OCI-LY1 (cell line): ENCODE measurements around the gene ZNF705A.
"Not testable (repeated sequence)": the region's sequence is repeated elsewhere in the genome, so short reads cannot be mapped to it uniquely, and the experiment has no call there.

Experiments
- H2AFZ ChIP-seq: fragments of 200-600 bp; sonication (generic), shearing (Covaris generic); 2 replicates; pipeline ENCODE4 v1.6.0; 2014; ENCODE audit warnings: antibody characterized with exemption, mild to moderate bottlenecking, low read length
- H3F3A ChIP-seq: fragments of 200-600 bp; sonication (generic), shearing (Covaris generic); 2 replicates; pipeline ENCODE4 v1.6.0; 2014; ENCODE audit warnings: mild to moderate bottlenecking, antibody characterized with exemption, low read length, moderate library complexity; ENCODE audit not compliant: insufficient read depth
- H3K27ac ChIP-seq: fragments of 200-600 bp; sonication (generic); 2 replicates; pipeline ENCODE4 v1.5.1; 2014; ENCODE audit warnings: low read length, mixed run types, mild to moderate bottlenecking, low read depth; ENCODE audit not compliant: poor library complexity, severe bottlenecking
- H3K27me3 ChIP-seq: fragments of 200-600 bp; sonication (generic); 2 replicates; pipeline ENCODE4 v1.6.0; 2014; ENCODE audit warnings: antibody characterized with exemption, mild to moderate bottlenecking, low read length, moderate library complexity; ENCODE audit not compliant: insufficient read depth
- H3K36me3 ChIP-seq: fragments of 200-600 bp; sonication (generic); 2 replicates; pipeline ENCODE4 v1.6.1; 2014; ENCODE audit warnings: mild to moderate bottlenecking, antibody characterized with exemption, low read length, moderate library complexity, mixed read lengths; ENCODE audit not compliant: insufficient read depth
- H3K4me1 ChIP-seq: fragments of 200-600 bp; sonication (generic); 2 replicates; pipeline ENCODE4 v1.5.1; 2014; ENCODE audit warnings: mild to moderate bottlenecking, low read length, moderate library complexity; ENCODE audit not compliant: insufficient read depth, severe bottlenecking
- H3K4me2 ChIP-seq: fragments of 200-600 bp; sonication (generic), shearing (Covaris generic); 2 replicates; pipeline ENCODE4 v1.6.1; 2014; ENCODE audit warnings: low read length
- H3K4me3 ChIP-seq: fragments of 200-600 bp; sonication (generic); 2 replicates; pipeline ENCODE4 v1.5.1; 2014; ENCODE audit warnings: low read length, low read depth, mild to moderate bottlenecking, mixed read lengths; ENCODE audit not compliant: poor library complexity, severe bottlenecking
- H3K79me2 ChIP-seq: fragments of 200-600 bp; shearing (Covaris generic); 2 replicates; pipeline ENCODE4 v1.6.1; 2016; ENCODE audit warnings: mixed run types, low read length, mixed read lengths; ENCODE audit not compliant: insufficient read depth
- H3K9ac ChIP-seq: fragments of 200-600 bp; sonication (generic), shearing (Covaris generic); 2 replicates; pipeline ENCODE4 v1.6.1; 2014; ENCODE audit warnings: mild to moderate bottlenecking, low read length, mixed read lengths
- H3K9me2 ChIP-seq: fragments of 200-600 bp; sonication (generic), shearing (Covaris generic); 2 replicates; pipeline ENCODE4 v1.6.1; 2014; ENCODE audit warnings: low read depth, mild to moderate bottlenecking, low read length, mixed read lengths
- H3K9me3 ChIP-seq: fragments of 200-600 bp; shearing (Covaris generic); 2 replicates; pipeline ENCODE4 v1.6.1; 2014; ENCODE audit warnings: low read length, mixed read lengths
- H4K20me1 ChIP-seq: fragments of 200-600 bp; sonication (generic), shearing (Covaris generic); 2 replicates; pipeline ENCODE4 v1.6.0; 2016; ENCODE audit warnings: mild to moderate bottlenecking, low read length; ENCODE audit not compliant: insufficient read depth
- EZH2 ChIP-seq: fragments of 200-600 bp; sonication (generic), shearing (Covaris generic); IDR thresholded peaks from 2 replicates; pipeline ENCODE4 v1.8.0; 2017; ENCODE audit warnings: borderline replicate concordance, mixed run types, mild to moderate bottlenecking, antibody characterized with exemption, low read length, moderate library complexity, mixed read lengths
- TF ChIP-seq, protein P1 (sequence below): fragments of 200-600 bp; sonication (generic), shearing (Covaris generic); IDR thresholded peaks from 2 replicates; pipeline ENCODE4 v1.5.1; 2017; ENCODE audit warnings: mild to moderate bottlenecking, antibody characterized with exemption, low read length, moderate library complexity, mixed read lengths

Gene ZNF705A

GRCh38 chr12:8154526-8154925 is 2.3 kb upstream of the ZNF705A start:
- Histone ChIP-seq H3K9me3 (no peaks in the 10 kb centered on the region), H3K9me2 (no peaks in the 10 kb centered on the region), H3K27me3 (no peaks in the 10 kb centered on the region), H3K9ac (no peak overlapping the region), H3K27ac (no peak overlapping the region), H3K4me1 (no peaks in the 10 kb centered on the region), H3K79me2 (no peaks in the 10 kb centered on the region), H3K4me3 (no peak overlapping the region), H3K4me2 (no peak overlapping the region), H4K20me1 (no peaks in the 10 kb centered on the region), H3F3A (no peaks in the 10 kb centered on the region), H2AFZ (no peak overlapping the region), H3K36me3 (no peaks in the 10 kb centered on the region)
- TF ChIP-seq, protein P1, sequence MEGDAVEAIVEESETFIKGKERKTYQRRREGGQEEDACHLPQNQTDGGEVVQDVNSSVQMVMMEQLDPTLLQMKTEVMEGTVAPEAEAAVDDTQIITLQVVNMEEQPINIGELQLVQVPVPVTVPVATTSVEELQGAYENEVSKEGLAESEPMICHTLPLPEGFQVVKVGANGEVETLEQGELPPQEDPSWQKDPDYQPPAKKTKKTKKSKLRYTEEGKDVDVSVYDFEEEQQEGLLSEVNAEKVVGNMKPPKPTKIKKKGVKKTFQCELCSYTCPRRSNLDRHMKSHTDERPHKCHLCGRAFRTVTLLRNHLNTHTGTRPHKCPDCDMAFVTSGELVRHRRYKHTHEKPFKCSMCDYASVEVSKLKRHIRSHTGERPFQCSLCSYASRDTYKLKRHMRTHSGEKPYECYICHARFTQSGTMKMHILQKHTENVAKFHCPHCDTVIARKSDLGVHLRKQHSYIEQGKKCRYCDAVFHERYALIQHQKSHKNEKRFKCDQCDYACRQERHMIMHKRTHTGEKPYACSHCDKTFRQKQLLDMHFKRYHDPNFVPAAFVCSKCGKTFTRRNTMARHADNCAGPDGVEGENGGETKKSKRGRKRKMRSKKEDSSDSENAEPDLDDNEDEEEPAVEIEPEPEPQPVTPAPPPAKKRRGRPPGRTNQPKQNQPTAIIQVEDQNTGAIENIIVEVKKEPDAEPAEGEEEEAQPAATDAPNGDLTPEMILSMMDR, result no peak
- no peak for TF ChIP-seq EZH2

GRCh38 chr12:8156416-8156815 is 399 bp upstream of the ZNF705A start:
- no peaks in the 10 kb centered on the region for H4K20me1 ChIP-seq
- no peaks in the 10 kb centered on the region for H3K9me3 ChIP-seq
- no peak overlapping the region for H3K4me3 ChIP-seq
- TF ChIP-seq, protein P1, result no peak
- no peak for TF ChIP-seq EZH2
- no peak overlapping the region for H3K4me2 ChIP-seq
- no peaks in the 10 kb centered on the region for H3K36me3 ChIP-seq
- no peaks in the 10 kb centered on the region for H3K4me1 ChIP-seq
- no peaks in the 10 kb centered on the region for H3F3A ChIP-seq
- no peak overlapping the region for H3K27ac ChIP-seq
- H3K9ac ChIP-seq, result no peak overlapping the region
- no peaks in the 10 kb centered on the region for H3K79me2 ChIP-seq
- no peaks in the 10 kb centered on the region for H3K27me3 ChIP-seq
- H3K9me2 ChIP-seq, result no peaks in the 10 kb centered on the region
- H2AFZ ChIP-seq, result no peak overlapping the region

GRCh38 chr12:8157484-8158198 is 826 bp downstream of the ZNF705A start:
- no peaks in the 10 kb centered on the region for H3K9me2 ChIP-seq
- H3K79me2 ChIP-seq, result no peaks in the 10 kb centered on the region
- H2AFZ ChIP-seq, result no peak overlapping the region
- no peak overlapping the region for H3K9ac ChIP-seq
- no peaks in the 10 kb centered on the region for H3K9me3 ChIP-seq
- H3K4me1 ChIP-seq, result no peaks in the 10 kb centered on the region
- no peaks in the 10 kb centered on the region for H3F3A ChIP-seq
- H3K36me3 ChIP-seq, result no peaks in the 10 kb centered on the region
- no peaks in the 10 kb centered on the region for H3K27me3 ChIP-seq
- no peaks in the 10 kb centered on the region for H4K20me1 ChIP-seq
- H3K4me2 ChIP-seq, result no peak overlapping the region
- TF ChIP-seq, protein P1, result no peak
- no peak for TF ChIP-seq EZH2
- no peak overlapping the region for H3K4me3 ChIP-seq
- no peak overlapping the region for H3K27ac ChIP-seq

DNA sequence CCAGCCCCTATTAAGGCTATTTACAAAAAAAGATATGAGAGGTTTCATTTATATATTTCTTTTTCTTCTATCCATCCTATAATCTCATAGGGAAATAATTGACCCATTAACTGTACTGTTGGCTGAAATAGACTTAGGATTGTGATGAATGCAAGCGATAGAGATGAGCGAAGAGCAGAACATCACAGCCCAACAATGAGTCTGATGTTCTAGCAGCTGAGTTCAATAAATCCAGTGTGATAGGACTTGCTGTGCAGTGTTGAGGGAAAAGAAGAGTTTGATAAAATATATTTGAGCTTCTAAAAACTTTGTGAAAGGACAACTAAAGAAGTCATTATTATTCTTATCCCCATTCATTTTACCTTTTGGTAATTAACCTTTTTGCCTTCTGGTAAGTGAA is 16.1 kb downstream of the ZNF705A start:
- not testable (repeated sequence) for H3K9me3 ChIP-seq, H3K4me1 ChIP-seq, H3K27ac ChIP-seq, H3K4me2 ChIP-seq, H3K27me3 ChIP-seq, H3K36me3 ChIP-seq, H3K9me2 ChIP-seq, H3K79me2 ChIP-seq, H3K9ac ChIP-seq, H4K20me1 ChIP-seq, H3F3A ChIP-seq, H3K4me3 ChIP-seq, H2AFZ ChIP-seq
